ENCODE measurements around the gene FANCM.

Gene FANCM

DNA sequence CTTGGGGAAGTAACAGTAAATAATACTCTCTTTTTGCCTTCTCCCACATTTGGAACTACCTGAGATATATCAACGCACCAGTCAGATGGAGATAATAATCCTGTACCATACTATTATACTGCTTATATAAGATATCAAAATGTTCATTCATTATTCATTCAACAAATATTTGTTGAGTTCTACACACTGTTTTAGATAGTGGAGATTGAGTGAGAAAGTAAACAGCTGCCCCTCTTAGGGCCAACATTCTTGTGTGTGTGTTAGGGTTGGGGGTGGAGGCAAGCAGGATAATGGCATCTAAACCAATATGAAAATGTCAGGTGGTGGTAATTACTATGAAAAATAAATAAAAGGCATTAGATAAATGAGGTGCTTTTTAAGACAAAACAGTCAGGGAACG lies 103.3 kb downstream of the FANCM start:
- DNase-seq = no peak

DNA sequence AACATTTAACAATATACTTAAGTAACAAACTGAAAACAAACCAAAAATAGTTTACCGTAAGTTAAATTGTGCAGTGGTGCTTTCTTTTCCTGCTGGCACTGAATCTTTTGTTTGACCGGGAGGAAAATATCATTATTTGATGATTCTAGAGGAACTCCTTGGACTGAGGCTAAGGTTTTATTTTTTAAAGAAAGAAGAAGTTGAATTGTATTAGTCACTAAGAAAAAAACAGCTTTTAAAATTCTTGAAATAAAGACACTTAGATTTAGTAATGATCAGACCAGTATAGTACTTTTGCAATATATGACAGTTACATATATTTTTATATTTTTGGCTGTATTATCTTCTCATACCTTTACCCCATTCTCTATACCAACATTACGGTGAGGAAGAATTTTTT lies 107.0 kb downstream of the FANCM start:
- no peak for DNase-seq

DNA sequence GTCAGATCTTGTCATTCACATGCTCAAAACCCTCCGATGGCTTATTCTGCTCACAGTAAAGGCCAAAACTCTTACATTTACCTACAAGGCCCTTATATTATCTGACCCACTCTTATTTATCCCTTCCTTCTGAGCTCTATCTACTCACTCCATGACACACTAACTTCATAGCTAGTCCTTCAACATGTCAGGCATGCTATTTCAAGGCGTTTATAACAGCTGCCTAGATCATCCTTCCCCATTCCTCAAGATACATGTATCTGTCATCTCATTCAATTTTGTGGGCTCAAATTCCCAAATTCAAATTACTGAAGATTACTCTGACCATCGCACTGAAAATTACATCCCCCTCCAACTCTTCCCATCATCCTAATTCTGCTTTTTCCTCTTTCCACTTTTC lies 110.4 kb downstream of the FANCM start:
- no peak for DNase-seq

DNA sequence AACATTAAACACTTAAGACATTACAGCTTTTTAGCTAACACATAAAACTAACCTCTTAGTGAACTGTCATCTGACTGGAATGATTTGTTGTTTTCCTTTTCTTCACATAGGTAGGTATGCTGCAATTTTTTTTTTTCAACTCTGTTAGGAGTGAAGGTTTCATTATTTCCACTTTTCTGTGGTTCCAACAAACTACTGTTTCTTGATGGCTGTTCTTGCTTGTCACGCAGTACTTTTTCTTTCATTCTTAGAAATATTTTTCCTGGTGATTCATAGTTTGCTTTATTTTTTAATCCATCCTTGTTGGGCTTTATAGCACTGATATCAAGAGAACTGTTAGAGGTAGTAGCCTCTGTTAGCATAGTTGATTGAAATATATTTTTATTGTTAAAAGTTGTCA lies 111.0 kb downstream of the FANCM start:
- DNase-seq = no peak

DNA sequence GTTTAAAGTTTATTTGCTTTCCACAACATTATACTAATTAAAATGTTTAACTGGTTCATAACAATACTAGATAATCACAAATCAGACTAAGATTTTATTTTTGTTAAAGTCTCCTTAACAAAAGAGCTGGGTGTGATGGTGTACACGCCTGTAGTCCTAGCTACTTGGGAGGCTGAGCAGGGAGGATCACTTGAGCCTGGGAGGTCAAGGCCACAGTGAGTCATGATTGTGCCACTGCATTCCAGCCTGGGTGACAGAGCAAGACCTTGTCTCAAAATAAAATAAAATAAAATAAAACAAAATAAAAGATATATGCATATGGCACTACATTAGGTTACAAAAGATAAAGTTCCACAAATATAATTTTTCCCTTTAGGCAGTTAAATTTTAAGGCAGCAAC lies 111.7 kb downstream of the FANCM start:
- DNase-seq = no peak

DNA sequence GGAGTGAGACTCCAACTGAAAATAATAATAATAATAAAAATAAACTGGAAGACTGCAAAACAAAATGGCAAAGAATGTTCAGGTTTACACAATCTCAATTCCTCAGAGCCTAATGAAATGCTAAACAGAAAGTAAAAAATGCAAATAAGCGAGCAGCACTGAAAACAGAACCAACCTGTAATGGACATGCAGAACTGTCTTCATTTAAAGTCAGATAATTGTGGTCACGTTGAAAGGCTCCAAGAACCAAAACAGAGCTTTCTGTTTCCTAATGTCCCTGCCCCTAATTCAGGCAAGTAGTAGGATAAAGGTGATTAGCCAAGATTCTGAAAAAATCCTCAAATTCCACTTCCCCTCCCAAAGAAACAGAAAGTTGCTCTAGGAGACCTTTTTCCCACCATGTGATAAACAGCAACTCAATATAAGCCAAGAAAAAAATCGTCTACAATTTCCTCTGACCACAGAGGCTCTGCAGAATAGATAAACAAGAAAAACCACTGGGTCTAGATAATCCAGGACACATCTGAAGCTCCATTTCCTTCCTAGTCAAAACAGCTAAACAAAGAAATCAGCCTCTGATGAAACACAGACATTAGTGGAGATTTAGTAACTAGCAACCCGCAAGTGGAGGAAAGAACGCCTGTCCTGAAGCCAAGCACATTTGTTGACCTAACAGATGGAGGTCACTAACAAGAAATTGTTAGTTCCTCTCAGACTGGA lies 114.3 kb downstream of the FANCM start:
- no peak for DNase-seq
